Measurements from ENCODE around the gene NUDT16L1. TPM values are rescaled to one million over a fixed set of nuclear protein-coding genes. Genes with fewer than 3 reads are reported as not detected.

The NUDT16L1 gene
- total and polyA plus RNA-seq, 2 of the 13 experiments (the other 11 are each of a cell fraction or from before 2014, with no cell fraction given) = 28.0 to 40.5 TPM

DNA sequence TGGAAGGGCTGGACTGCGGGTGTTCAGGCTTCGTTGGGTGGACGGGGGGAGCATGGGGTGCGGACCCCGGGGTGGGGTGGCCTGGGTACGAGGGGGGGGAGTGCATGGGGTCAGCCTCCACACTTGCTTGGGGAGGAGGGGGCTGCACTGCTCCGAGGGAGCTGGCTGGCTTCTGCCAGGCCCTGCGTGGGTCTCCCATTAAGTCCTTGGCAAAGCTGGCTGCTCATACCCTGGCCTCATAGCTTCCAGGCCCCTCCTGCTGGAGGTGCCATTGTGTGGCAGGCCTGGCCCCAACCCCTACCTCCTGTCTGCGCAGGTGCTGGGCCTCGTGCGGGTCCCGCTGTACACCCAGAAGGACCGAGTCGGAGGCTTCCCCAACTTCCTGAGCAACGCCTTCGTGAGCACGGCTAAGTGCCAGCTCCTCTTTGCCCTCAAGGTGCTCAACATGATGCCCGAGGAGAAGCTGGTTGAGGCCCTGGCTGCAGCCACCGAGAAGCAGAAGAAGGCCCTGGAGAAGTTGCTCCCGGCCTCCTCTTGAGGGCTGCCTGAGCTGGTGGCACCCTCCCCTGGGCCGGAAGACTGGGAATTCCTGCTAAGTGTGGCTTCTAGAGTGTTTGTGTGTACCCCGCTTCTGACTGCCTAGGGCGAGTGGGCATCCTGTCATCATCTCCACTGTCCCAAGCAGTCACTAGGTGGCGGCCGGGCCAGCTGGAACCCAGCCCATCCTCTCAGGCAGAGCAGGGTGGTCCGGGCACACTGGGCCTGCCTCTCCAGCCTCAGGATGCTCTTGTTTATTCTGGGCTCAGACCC, 1.5 kb downstream of the NUDT16L1 start (continued):
- TF ChIP-seq, protein P1, sequence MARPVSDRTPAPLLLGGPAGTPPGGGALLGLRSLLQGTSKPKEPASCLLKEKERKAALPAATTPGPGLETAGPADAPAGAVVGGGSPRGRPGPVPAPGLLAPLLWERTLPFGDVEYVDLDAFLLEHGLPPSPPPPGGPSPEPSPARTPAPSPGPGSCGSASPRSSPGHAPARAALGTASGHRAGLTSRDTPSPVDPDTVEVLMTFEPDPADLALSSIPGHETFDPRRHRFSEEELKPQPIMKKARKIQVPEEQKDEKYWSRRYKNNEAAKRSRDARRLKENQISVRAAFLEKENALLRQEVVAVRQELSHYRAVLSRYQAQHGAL (CRISPR knock-in tag; IDR thresholded peaks at IDR 0.05; ENCODE audit: not compliant biosample characterization) = no peak
- TF ChIP-seq BATF2 (CRISPR knock-in tag; IDR thresholded peaks at IDR 0.05) = 0 out of 2 replicates have a peak, but pooled peaks have one; percentile 49
- TF ChIP-seq DZIP1 (CRISPR knock-in tag; IDR thresholded peaks at IDR 0.05) = no peak
- no peak for TF ChIP-seq ATF7-NPFF (CRISPR knock-in tag; IDR thresholded peaks at IDR 0.05; ENCODE audit: low read depth)
- TF ChIP-seq THAP11 (CRISPR knock-in tag; IDR thresholded peaks at IDR 0.05) = no peak
- TF ChIP-seq ZNF232 (CRISPR knock-in tag; IDR thresholded peaks at IDR 0.05; ENCODE audit: borderline replicate concordance) = no peak
- TF ChIP-seq NONO (IDR thresholded peaks at IDR 0.05) = no peak
- TF ChIP-seq NONO (CRISPR knock-in tag; conservative IDR thresholded peaks at IDR 0.05) = peak; percentile 57
- no peak for TF ChIP-seq TEAD3 (CRISPR knock-in tag; optimal IDR thresholded peaks at IDR 0.05; ENCODE audit: borderline replicate concordance)
- TF ChIP-seq ZSCAN12 (CRISPR knock-in tag; IDR thresholded peaks at IDR 0.05) = no peak
- TF ChIP-seq TFAP4 (IDR thresholded peaks at IDR 0.05; ENCODE audit: borderline replicate concordance, low read depth) = peak; percentile 26; the same call in 1 of the 2 replicates
- TF ChIP-seq, protein P2, sequence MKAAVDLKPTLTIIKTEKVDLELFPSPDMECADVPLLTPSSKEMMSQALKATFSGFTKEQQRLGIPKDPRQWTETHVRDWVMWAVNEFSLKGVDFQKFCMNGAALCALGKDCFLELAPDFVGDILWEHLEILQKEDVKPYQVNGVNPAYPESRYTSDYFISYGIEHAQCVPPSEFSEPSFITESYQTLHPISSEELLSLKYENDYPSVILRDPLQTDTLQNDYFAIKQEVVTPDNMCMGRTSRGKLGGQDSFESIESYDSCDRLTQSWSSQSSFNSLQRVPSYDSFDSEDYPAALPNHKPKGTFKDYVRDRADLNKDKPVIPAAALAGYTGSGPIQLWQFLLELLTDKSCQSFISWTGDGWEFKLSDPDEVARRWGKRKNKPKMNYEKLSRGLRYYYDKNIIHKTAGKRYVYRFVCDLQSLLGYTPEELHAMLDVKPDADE (CRISPR knock-in tag; IDR thresholded peaks at IDR 0.05) = no peak
- no peak for TF ChIP-seq ZNF577 (CRISPR knock-in tag; IDR thresholded peaks at IDR 0.05; ENCODE audit: borderline replicate concordance, low read depth)
- no peak for TF ChIP-seq SAFB2 (CRISPR knock-in tag; IDR thresholded peaks at IDR 0.05; ENCODE audit: borderline replicate concordance, low read depth)
- TF ChIP-seq ZNF569 (CRISPR knock-in tag; IDR thresholded peaks at IDR 0.05; ENCODE audit: borderline replicate concordance) = no peak
- no peak for TF ChIP-seq ZBTB7A (CRISPR knock-in tag; IDR thresholded peaks at IDR 0.05)
- no peak for TF ChIP-seq PAWR (CRISPR knock-in tag; IDR thresholded peaks at IDR 0.05; ENCODE audit: borderline replicate concordance)
- TF ChIP-seq RBM39 (IDR thresholded peaks at IDR 0.05; ENCODE audit: low read depth, low read length, poor library complexity, severe bottlenecking) = no peak
- TF ChIP-seq, protein P3, sequence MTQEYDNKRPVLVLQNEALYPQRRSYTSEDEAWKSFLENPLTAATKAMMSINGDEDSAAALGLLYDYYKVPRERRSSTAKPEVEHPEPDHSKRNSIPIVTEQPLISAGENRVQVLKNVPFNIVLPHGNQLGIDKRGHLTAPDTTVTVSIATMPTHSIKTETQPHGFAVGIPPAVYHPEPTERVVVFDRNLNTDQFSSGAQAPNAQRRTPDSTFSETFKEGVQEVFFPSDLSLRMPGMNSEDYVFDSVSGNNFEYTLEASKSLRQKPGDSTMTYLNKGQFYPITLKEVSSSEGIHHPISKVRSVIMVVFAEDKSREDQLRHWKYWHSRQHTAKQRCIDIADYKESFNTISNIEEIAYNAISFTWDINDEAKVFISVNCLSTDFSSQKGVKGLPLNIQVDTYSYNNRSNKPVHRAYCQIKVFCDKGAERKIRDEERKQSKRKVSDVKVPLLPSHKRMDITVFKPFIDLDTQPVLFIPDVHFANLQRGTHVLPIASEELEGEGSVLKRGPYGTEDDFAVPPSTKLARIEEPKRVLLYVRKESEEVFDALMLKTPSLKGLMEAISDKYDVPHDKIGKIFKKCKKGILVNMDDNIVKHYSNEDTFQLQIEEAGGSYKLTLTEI (CRISPR knock-in tag; conservative IDR thresholded peaks at IDR 0.05) = no peak
- no peak for TF ChIP-seq TGIF2 (CRISPR knock-in tag; IDR thresholded peaks at IDR 0.05)
- TF ChIP-seq RBFOX2 (IDR thresholded peaks at IDR 0.05; ENCODE audit: low read depth, low read length) = no peak

Measured in HepG2 (cell line).